Right atrium auricular region (tissue), 2 donors: Measurements from ENCODE around the gene ADCY1. TPM values are rescaled to one million over a fixed set of nuclear protein-coding genes. Genes with fewer than 3 reads are reported as not detected.
A peak's percentile ranks its signal among the peaks of the same experiment; 100 is the strongest.

ENCODE experiments used
- DNase-seq: peaks from one replicate; pipeline ENCODE4 v3.0.0-alpha.2; 2019; ENCODE audit warnings: low spot score
- H3K27ac ChIP-seq, 2 donors: fragments of 200-600 bp; sonication (generic); 1 replicate in 1 of 2; 2 replicates in 1 of 2; pipeline ENCODE4 v1.5.1; 2016 to 2019
- H3K27me3 ChIP-seq, 2 donors: fragments of 200-600 bp; sonication (generic); one replicate each; pipeline versions ENCODE4 v1.5.1 to v1.6.0; 2017 to 2019
- H3K36me3 ChIP-seq: fragments of 200-600 bp; sonication (generic); one replicate; pipeline ENCODE4 v1.5.1; 2016
- H3K4me1 ChIP-seq, 2 donors: fragments of 200-600 bp; sonication (generic); one replicate each; pipeline versions ENCODE4 v1.5.1 to v1.6.0; 2017 to 2019
- H3K4me3 ChIP-seq, 2 donors: fragments of 200-600 bp; sonication (generic); 1 replicate in 1 of 2; 2 replicates in 1 of 2; pipeline ENCODE4 v1.5.1; 2017 to 2019; ENCODE audit warnings: mild to moderate bottlenecking in 1 of 2, moderate library complexity in 1 of 2
- H3K9me3 ChIP-seq, 2 donors: fragments of 200-600 bp; sonication (generic); one replicate each; pipeline ENCODE4 v1.5.1; 2019
- CTCF ChIP-seq, 2 donors: fragments of 200-600 bp; sonication (generic); IDR thresholded peaks; one replicate each; pipeline ENCODE4 v1.5.1; 2019; ENCODE audit warnings: antibody characterized with exemption in 2 of 2
- total RNA-seq, 2 donors: library from RNA; depleted of rRNA; stranded (reverse); fragments of >200 nt; gene quantifications; one replicate each; pipeline ENCODE4 v1.1.0, GENCODE V29; 2016

Gene ADCY1
- total RNA-seq, 2 donors from 2014 or later = 2.4 to 3.2 TPM

GRCh38 chr7:45567713-45568112, 6.5 kb upstream of the ADCY1 start:
- Histone ChIP-seq H3K9me3 (no peaks in the 10 kb centered on the region), H3K36me3 (no peaks in the 10 kb centered on the region), H3K4me3 (no peak overlapping the region), H3K27me3 (no peaks in the 10 kb centered on the region), H3K4me1 (peaks cover 0 to 19% of the 10 kb centered on the region in 2 donors), H3K27ac (no peak overlapping the region)
- TF ChIP-seq CTCF (IDR thresholded peaks at IDR 0.05) = no peak
- DNase-seq = no peak

- no peak overlapping the region for H3K27ac ChIP-seq
- H3K27me3 ChIP-seq = no peaks in the 10 kb centered on the region
- TF ChIP-seq CTCF (IDR thresholded peaks at IDR 0.05) = no peak
- no peak overlapping the region for H3K4me3 ChIP-seq
- no peaks in the 10 kb centered on the region for H3K9me3 ChIP-seq
- no peak for DNase-seq
- H3K4me1 ChIP-seq = peaks cover 0 to 19% of the 10 kb centered on the region in 2 donors
- H3K36me3 ChIP-seq = no peaks in the 10 kb centered on the region
These were observed 5.5 kb upstream of the ADCY1 start for GRCh38 chr7:45568536-45569289.

- TF ChIP-seq CTCF (IDR thresholded peaks at IDR 0.05) = no peak
- no peak for DNase-seq
- H3K4me1 ChIP-seq = peaks cover 0 to 16% of the 10 kb centered on the region in 2 donors
- no peak overlapping the region for H3K4me3 ChIP-seq
- no peaks in the 10 kb centered on the region for H3K9me3 ChIP-seq
- no peaks in the 10 kb centered on the region for H3K27me3 ChIP-seq
- no peaks in the 10 kb centered on the region for H3K36me3 ChIP-seq
- H3K27ac ChIP-seq = no peak overlapping the region
These were observed 4.9 kb upstream of the ADCY1 start for GRCh38 chr7:45569290-45569685.

GRCh38 chr7:45570797-45571196, 3.4 kb upstream of the ADCY1 start:
- no peaks in the 10 kb centered on the region for H3K27me3 ChIP-seq
- H3K36me3 ChIP-seq = no peaks in the 10 kb centered on the region
- H3K4me3 ChIP-seq = no peak overlapping the region
- no peak for DNase-seq
- TF ChIP-seq CTCF (IDR thresholded peaks at IDR 0.05) = no peak
- H3K9me3 ChIP-seq = no peaks in the 10 kb centered on the region
- H3K27ac ChIP-seq = no peak overlapping the region
- H3K4me1 ChIP-seq = peaks cover 0 to 16% of the 10 kb centered on the region in 2 donors

GRCh38 chr7:45573204-45573603, 964 bp upstream of the ADCY1 start:
- H3K4me1 ChIP-seq = peaks cover 0 to 25% of the 10 kb centered on the region in 2 donors
- no peak overlapping the region for H3K27ac ChIP-seq
- H3K9me3 ChIP-seq = no peaks in the 10 kb centered on the region
- H3K36me3 ChIP-seq = no peaks in the 10 kb centered on the region
- H3K27me3 ChIP-seq = no peaks in the 10 kb centered on the region
- no peak overlapping the region for H3K4me3 ChIP-seq
- DNase-seq = no peak
- TF ChIP-seq CTCF (IDR thresholded peaks at IDR 0.05) = no peak

GRCh38 chr7:45574416-45574668, 174 bp downstream of the ADCY1 start:
- H3K4me1 ChIP-seq = peaks cover 0 to 25% of the 10 kb centered on the region in 2 donors
- DNase-seq = no peak
- H3K4me3 ChIP-seq = peak overlapping the region; percentile 52 to 63
- H3K27me3 ChIP-seq = no peaks in the 10 kb centered on the region
- no peak for TF ChIP-seq CTCF (IDR thresholded peaks at IDR 0.05)
- no peak overlapping the region for H3K27ac ChIP-seq
- no peaks in the 10 kb centered on the region for H3K9me3 ChIP-seq
- no peaks in the 10 kb centered on the region for H3K36me3 ChIP-seq
